Measurements from ENCODE around the gene PSME3. TPM values are rescaled to one million over a fixed set of nuclear protein-coding genes. Genes with fewer than 3 reads are reported as not detected.

The PSME3 gene
- total and polyA plus RNA-seq, 2 of the 13 experiments (the other 11 are each of a cell fraction or from before 2014, with no cell fraction given): 66.3 to 135 TPM

- peak; percentile 79; the same call in 1 of the 2 replicates for TF ChIP-seq ZNF788 (CRISPR knock-in tag; IDR thresholded peaks at IDR 0.05; ENCODE audit: borderline replicate concordance)
- TF ChIP-seq CEBPG (CRISPR knock-in tag; IDR thresholded peaks at IDR 0.05): no peak
- TF ChIP-seq ISX (CRISPR knock-in tag; conservative IDR thresholded peaks at IDR 0.05): no peak; the same call in 1 of the 2 replicates
- no peak for TF ChIP-seq ZNF143 (CRISPR knock-in tag; IDR thresholded peaks at IDR 0.05)
- TF ChIP-seq ATF4 (CRISPR knock-in tag; IDR thresholded peaks at IDR 0.05): peak in 1 of 2 experiments; percentile 87; a peak in 2 of 4 replicates
- no peak for TF ChIP-seq FIP1L1 (IDR thresholded peaks at IDR 0.05; ENCODE audit: borderline replicate concordance, insufficient read depth, low read depth, low read length)
- TF ChIP-seq SALL1 (CRISPR knock-in tag; IDR thresholded peaks at IDR 0.05): peak; percentile 97
- peak; percentile 93 for TF ChIP-seq RARA (CRISPR knock-in tag; IDR thresholded peaks at IDR 0.05)
- no peak for TF ChIP-seq SMAD9 (CRISPR knock-in tag; IDR thresholded peaks at IDR 0.05)
- TF ChIP-seq NR2F6 (IDR thresholded peaks at IDR 0.05): peak; percentile 94
- TF ChIP-seq NR2F6 (CRISPR knock-in tag; IDR thresholded peaks at IDR 0.05): peak; percentile 92
- TF ChIP-seq ZNF772 (CRISPR knock-in tag; IDR thresholded peaks at IDR 0.05): peak; percentile 82; the same call in 1 of the 2 replicates
- peak; percentile 85 for TF ChIP-seq ZBTB7B (CRISPR knock-in tag; IDR thresholded peaks at IDR 0.05)
- peak; percentile 41; the same call in 1 of the 2 replicates for TF ChIP-seq ZNF768 (CRISPR knock-in tag; IDR thresholded peaks at IDR 0.05)
- peak; percentile 45; the same call in 1 of the 2 replicates for TF ChIP-seq RNF2 (conservative IDR thresholded peaks at IDR 0.05; ENCODE audit: low read depth)
- no peak for TF ChIP-seq FOSL1 (CRISPR knock-in tag; IDR thresholded peaks at IDR 0.05; ENCODE audit: borderline replicate concordance)
- no peak for TF ChIP-seq CAMTA2 (CRISPR knock-in tag; IDR thresholded peaks at IDR 0.05; ENCODE audit: borderline replicate concordance)
- no peak; the same call in 1 of the 2 replicates for TF ChIP-seq LRRFIP1 (CRISPR knock-in tag; conservative IDR thresholded peaks at IDR 0.05)
- peak in 1 of 2 experiments; percentile 75; a peak in 2 of 4 replicates for TF ChIP-seq KLF16 (CRISPR knock-in tag; IDR thresholded peaks at IDR 0.05)
- no peak for TF ChIP-seq SP140L (CRISPR knock-in tag; IDR thresholded peaks at IDR 0.05; ENCODE audit: borderline replicate concordance)
- TF ChIP-seq NAIF1 (CRISPR knock-in tag; IDR thresholded peaks at IDR 0.05; ENCODE audit: borderline replicate concordance): no peak
- TF ChIP-seq ZBTB43 (CRISPR knock-in tag; conservative IDR thresholded peaks at IDR 0.05): peak; percentile 76
- TF ChIP-seq KAT7 (CRISPR knock-in tag; IDR thresholded peaks at IDR 0.05; ENCODE audit: borderline replicate concordance): no peak; the same call in 1 of the 2 replicates
- peak; percentile 96 for TF ChIP-seq SPEN (CRISPR knock-in tag; IDR thresholded peaks at IDR 0.05; ENCODE audit: low read depth)
- 0 out of 2 replicates have a peak, but pooled peaks have one; percentile 40 for TF ChIP-seq PHF20 (CRISPR knock-in tag; IDR thresholded peaks at IDR 0.05)
- TF ChIP-seq SMARCC2 (IDR thresholded peaks at IDR 0.05): no peak
- TF ChIP-seq NFATC3 (CRISPR knock-in tag; IDR thresholded peaks at IDR 0.05): no peak
Measured at GRCh38 chr17:42886283-42887176, 53.3 kb downstream of the PSME3 start (continued).

All from HepG2 (cell line).